ENCODE measurements around the gene AFAP1L2. TPM values are rescaled to one million over a fixed set of nuclear protein-coding genes. Genes with fewer than 3 reads are reported as not detected.

The AFAP1L2 gene
- total and polyA plus RNA-seq, 12 donors = 2.9 to 5.0 (median 4.3) TPM

DNA sequence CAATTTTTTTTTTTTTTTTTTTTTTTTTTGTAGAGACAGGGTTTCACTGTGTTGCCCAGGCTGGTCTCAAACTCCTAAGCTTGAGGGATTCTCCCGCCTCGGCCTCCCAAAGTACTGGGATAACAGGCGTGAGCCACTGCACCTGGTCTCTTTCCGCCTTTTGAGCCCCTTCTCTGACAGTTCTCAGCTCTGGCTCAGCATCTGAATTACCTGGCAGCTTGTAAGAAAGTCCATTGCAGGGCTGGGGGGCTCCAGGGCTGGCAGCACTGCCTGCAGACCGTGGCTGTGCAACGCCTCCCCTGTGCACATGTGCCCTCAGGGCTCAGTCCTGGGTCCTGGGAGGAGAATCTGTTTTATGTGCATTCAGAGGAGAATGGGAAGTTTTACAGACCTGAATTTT is 127.6 kb downstream of the AFAP1L2 start:
- ATAC-seq (no peak), DNase-seq (no peak)
- Histone ChIP-seq H3K4me3 (no peak overlapping the region), H3K27ac (no peak overlapping the region), H3K4me1 (peaks cover 0 to 9% (median 5%) of the 10 kb centered on the region in 9 donors), H3K9me3 (no peaks in the 10 kb centered on the region), H3K27me3 (peaks cover 0 to 3% (median 0%) of the 10 kb centered on the region in 7 donors), H3K36me3 (no peaks in the 10 kb centered on the region)
- 92 to 97% methylated on average over 6 of the region's 6 CpGs for WGBS, 2 donors
- TF ChIP-seq, protein P1, sequence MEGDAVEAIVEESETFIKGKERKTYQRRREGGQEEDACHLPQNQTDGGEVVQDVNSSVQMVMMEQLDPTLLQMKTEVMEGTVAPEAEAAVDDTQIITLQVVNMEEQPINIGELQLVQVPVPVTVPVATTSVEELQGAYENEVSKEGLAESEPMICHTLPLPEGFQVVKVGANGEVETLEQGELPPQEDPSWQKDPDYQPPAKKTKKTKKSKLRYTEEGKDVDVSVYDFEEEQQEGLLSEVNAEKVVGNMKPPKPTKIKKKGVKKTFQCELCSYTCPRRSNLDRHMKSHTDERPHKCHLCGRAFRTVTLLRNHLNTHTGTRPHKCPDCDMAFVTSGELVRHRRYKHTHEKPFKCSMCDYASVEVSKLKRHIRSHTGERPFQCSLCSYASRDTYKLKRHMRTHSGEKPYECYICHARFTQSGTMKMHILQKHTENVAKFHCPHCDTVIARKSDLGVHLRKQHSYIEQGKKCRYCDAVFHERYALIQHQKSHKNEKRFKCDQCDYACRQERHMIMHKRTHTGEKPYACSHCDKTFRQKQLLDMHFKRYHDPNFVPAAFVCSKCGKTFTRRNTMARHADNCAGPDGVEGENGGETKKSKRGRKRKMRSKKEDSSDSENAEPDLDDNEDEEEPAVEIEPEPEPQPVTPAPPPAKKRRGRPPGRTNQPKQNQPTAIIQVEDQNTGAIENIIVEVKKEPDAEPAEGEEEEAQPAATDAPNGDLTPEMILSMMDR (IDR thresholded peaks at IDR 0.05) = no peak
- intact Hi-C loops (cut with DNase I) = no loop called here

DNA sequence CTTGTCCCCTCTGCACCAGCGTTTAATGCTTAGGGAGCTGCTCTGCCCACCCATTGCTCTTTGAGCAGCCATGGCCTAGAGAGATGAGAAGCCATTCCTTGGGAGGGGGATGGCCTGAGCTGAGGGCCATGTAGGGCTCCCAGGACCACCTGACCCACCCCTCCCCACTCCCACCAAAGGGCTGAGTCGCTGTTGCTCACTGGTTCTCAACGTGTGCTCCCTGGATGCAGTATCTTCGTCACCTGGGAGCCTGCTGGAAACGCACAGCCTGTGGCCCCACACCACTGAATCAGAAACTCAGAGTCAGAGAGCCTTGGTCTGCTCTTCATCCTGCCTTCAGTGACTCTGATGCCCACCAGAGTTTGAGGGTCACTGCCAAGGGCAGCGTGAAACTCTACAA is 128.2 kb downstream of the AFAP1L2 start:
- Histone ChIP-seq H3K27me3 (peaks cover 0 to 3% (median 0%) of the 10 kb centered on the region in 7 donors), H3K4me3 (no peak overlapping the region), H3K36me3 (no peaks in the 10 kb centered on the region), H3K4me1 (peaks cover 0 to 15% (median 8%) of the 10 kb centered on the region in 9 donors), H3K27ac (no peak overlapping the region), H3K9me3 (no peaks in the 10 kb centered on the region)
- DNase-seq = no peak
- WGBS, 2 donors = 88 to 92% methylated on average over 6 of the region's 6 CpGs
- ATAC-seq = no peak
- intact Hi-C loops (cut with DNase I) = no loop called here
- TF ChIP-seq, protein P1 (IDR thresholded peaks at IDR 0.05) = no peak

DNA sequence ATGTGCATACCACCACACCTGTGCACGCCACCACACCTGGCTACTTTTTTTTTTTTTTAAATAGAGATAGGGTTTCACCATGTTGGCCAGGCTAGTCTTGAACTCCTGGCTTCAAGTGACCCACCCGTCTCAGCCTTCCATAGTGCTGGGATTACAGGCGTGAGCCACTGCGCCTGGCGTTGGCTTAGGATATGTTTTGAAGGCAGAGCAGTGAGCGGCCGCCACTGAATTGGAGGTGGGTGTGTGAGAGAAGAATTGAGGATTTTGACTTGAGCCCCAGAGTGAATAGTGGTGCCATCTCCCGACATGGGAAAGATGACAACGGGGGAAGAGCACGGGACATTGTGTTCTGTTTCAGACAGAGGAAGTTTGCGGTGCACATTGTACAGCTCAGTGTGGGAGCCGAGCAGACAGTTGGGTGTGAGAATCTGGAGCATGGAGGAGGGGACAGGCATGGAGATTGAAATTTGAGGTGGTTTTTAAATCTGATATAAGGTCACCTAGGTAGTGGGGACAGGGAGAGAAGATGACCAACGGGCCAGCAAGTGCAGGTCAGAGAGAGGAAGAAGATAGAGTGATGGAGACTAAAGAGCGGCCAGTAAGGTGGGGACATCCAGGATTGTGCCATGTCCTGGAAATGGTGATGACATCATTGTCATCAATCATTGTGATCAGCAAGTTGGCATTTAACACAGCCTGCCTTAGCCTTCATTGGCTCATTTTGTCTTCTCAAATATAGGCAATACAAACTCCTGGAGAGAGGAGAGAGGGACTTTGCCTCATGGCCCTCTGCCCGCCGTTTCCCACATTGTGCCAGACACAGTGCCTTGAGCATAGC is 129.5 kb downstream of the AFAP1L2 start:
- TF ChIP-seq, protein P1 (IDR thresholded peaks at IDR 0.05) = no peak
- DNase-seq = no peak

DNA sequence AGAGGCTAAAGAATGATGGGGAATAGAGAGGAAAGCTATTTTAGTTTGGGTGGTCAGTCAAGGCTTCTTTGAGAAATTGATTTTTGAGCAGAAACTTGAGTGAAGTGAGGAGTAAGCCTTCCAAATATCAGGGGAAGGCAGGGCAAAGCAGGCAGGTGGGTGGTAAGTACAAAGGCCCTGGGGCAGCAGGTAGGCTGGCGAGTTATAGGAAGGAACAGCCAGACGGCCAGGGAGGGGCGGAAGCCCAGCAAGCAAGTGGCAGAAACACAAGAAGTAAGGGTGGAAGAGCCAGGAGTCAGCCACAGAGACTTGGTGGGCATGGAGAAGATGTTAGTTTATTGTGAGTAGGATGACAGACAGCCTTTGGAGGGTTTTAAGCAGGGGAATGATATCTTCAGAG is 130.4 kb downstream of the AFAP1L2 start:
- peaks cover 0 to 3% (median 0%) of the 10 kb centered on the region in 7 donors for H3K27me3 ChIP-seq
- no peaks in the 10 kb centered on the region for H3K9me3 ChIP-seq
- H3K4me1 ChIP-seq = peaks cover 0 to 26% (median 13%) of the 10 kb centered on the region in 9 donors
- no peak for ATAC-seq
- DNase-seq = no peak
- intact Hi-C loops (cut with DNase I) = no loop called here
- TF ChIP-seq, protein P1 (IDR thresholded peaks at IDR 0.05) = no peak
- WGBS, 2 donors = 87 to 92% methylated on average over 3 of the region's 3 CpGs
- no peak overlapping the region for H3K4me3 ChIP-seq
- no peak overlapping the region for H3K27ac ChIP-seq
- H3K36me3 ChIP-seq = no peaks in the 10 kb centered on the region

More for the DNA sequence above, 129.5 kb downstream of the AFAP1L2 start:
- no peak for ATAC-seq
- Histone ChIP-seq H3K4me1 (peaks cover 0 to 23% (median 13%) of the 10 kb centered on the region in 9 donors), H3K36me3 (no peaks in the 10 kb centered on the region), H3K27me3 (peaks cover 0 to 3% (median 0%) of the 10 kb centered on the region in 7 donors), H3K27ac (no peak overlapping the region), H3K9me3 (no peaks in the 10 kb centered on the region), H3K4me3 (no peak overlapping the region)
- WGBS, 2 donors = 92 to 96% methylated on average over 16 of the region's 16 CpGs
- intact Hi-C loops (cut with DNase I) = no loop called here

All from heart right ventricle (tissue), 16 donors.